Ectodermal cell (in vitro differentiated cells): ENCODE results near the gene SH2B3.
"Not testable (repeated sequence)": the region's sequence is repeated elsewhere in the genome, so short reads cannot be mapped to it uniquely, and the experiment has no call there.

Experiments used
- H3K27ac ChIP-seq: 2 replicates; pipeline ENCODE4 v1.7.0; 2013; ENCODE audit warnings: mild to moderate bottlenecking, low read depth, low read length; ENCODE audit not compliant: insufficient read depth, poor library complexity, severe bottlenecking
- H3K27me3 ChIP-seq: 2 replicates; pipeline ENCODE4 v1.7.0; 2013; ENCODE audit warnings: mild to moderate bottlenecking, low read length; ENCODE audit not compliant: insufficient read depth, control insufficient read depth, poor library complexity, severe bottlenecking
- H3K36me3 ChIP-seq: one replicate; pipeline ENCODE4 v1.7.0; 2013; ENCODE audit warnings: low read length; ENCODE audit not compliant: control insufficient read depth, insufficient read depth
- H3K4me1 ChIP-seq: one replicate; pipeline ENCODE4 v1.7.0; 2013; ENCODE audit warnings: low read length; ENCODE audit not compliant: control insufficient read depth, insufficient read depth
- H3K4me3 ChIP-seq: 2 replicates; pipeline ENCODE4 v1.7.0; 2013; ENCODE audit warnings: low read depth, low read length, control low read depth; ENCODE audit not compliant: insufficient read depth
- H3K9me3 ChIP-seq: 2 replicates; pipeline ENCODE4 v1.7.0; 2013; ENCODE audit warnings: mild to moderate bottlenecking, low read length, moderate library complexity; ENCODE audit not compliant: control insufficient read depth
- WGBS, 2 experiments: methylation state at CpG; one replicate each; pipeline ENCODE4 v1.1.7; 2013; ENCODE audit warnings: missing lambda C conversion rate in 2 of 2; 5-methylcytosine and 5-hydroxymethylcytosine counted together

The SH2B3 gene

GRCh38 chr12:111399741-111400404 is 5.8 kb upstream of the SH2B3 start:
- not testable (repeated sequence) for H3K36me3 ChIP-seq, H3K9me3 ChIP-seq, H3K4me3 ChIP-seq, H3K27ac ChIP-seq, H3K4me1 ChIP-seq
- WGBS, 2 experiments = 92% methylated on average over 9 of the region's 9 CpGs
- H3K27me3 ChIP-seq = peaks cover 13% of the 10 kb centered on the region

- H3K9me3 ChIP-seq = no peaks in the 10 kb centered on the region
- 92 to 94% methylated on average over 6 of the region's 6 CpGs for WGBS, 2 experiments
- no peak overlapping the region for H3K27ac ChIP-seq
- peaks cover 16% of the 10 kb centered on the region for H3K27me3 ChIP-seq
- H3K4me3 ChIP-seq = no peak overlapping the region
- no peaks in the 10 kb centered on the region for H3K36me3 ChIP-seq
- H3K4me1 ChIP-seq = peaks cover 6% of the 10 kb centered on the region
Measured at GRCh38 chr12:111401167-111401605, 4.5 kb upstream of the SH2B3 start.

- not testable (repeated sequence) for H3K9me3 ChIP-seq, H3K27ac ChIP-seq, H3K4me3 ChIP-seq, H3K36me3 ChIP-seq
- peaks cover 18% of the 10 kb centered on the region for H3K4me1 ChIP-seq
- H3K27me3 ChIP-seq = peaks cover 21% of the 10 kb centered on the region
- WGBS, 2 experiments = 88 to 90% methylated on average over 8 to 9 of the region's 9 CpGs
Measured at GRCh38 chr12:111402490-111402824, 3.3 kb upstream of the SH2B3 start.

- peaks cover 20% of the 10 kb centered on the region for H3K4me1 ChIP-seq
- no peak overlapping the region for H3K27ac ChIP-seq
- H3K4me3 ChIP-seq = peak overlapping the region; percentile 42
- H3K9me3 ChIP-seq = no peaks in the 10 kb centered on the region
- peaks cover 21% of the 10 kb centered on the region for H3K27me3 ChIP-seq
- WGBS, 2 experiments = 39 to 40% methylated on average over 20 to 21 of the region's 21 CpGs
- no peaks in the 10 kb centered on the region for H3K36me3 ChIP-seq
Measured at GRCh38 chr12:111404362-111405148, 1.2 kb upstream of the SH2B3 start.

GRCh38 chr12:111405149-111405858 is 419 bp upstream of the SH2B3 start:
- Histone ChIP-seq H3K36me3 (no peaks in the 10 kb centered on the region), H3K4me3 (peak overlapping the region; percentile 42), H3K27ac (no peak overlapping the region), H3K27me3 (peaks cover 21% of the 10 kb centered on the region), H3K9me3 (no peaks in the 10 kb centered on the region), H3K4me1 (peaks cover 27% of the 10 kb centered on the region)
- 1% methylated on average over 59 of the region's 59 CpGs for WGBS, 2 experiments

GRCh38 chr12:111406474-111407376 is 1.0 kb downstream of the SH2B3 start:
- 10 to 11% methylated on average over 32 to 33 of the region's 34 CpGs for WGBS, 2 experiments
- peaks cover 21% of the 10 kb centered on the region for H3K27me3 ChIP-seq
- no peaks in the 10 kb centered on the region for H3K36me3 ChIP-seq
- H3K27ac ChIP-seq = no peak overlapping the region
- no peaks in the 10 kb centered on the region for H3K9me3 ChIP-seq
- peaks cover 37% of the 10 kb centered on the region for H3K4me1 ChIP-seq
- H3K4me3 ChIP-seq = peak overlapping the region; percentile 75

GRCh38 chr12:111407377-111408115 is 1.8 kb downstream of the SH2B3 start:
- peak overlapping the region; percentile 75 for H3K4me3 ChIP-seq
- H3K27ac ChIP-seq = no peak overlapping the region
- H3K27me3 ChIP-seq = peaks cover 21% of the 10 kb centered on the region
- H3K36me3 ChIP-seq = no peaks in the 10 kb centered on the region
- peaks cover 45% of the 10 kb centered on the region for H3K4me1 ChIP-seq
- 53 to 61% methylated on average over 9 of the region's 9 CpGs for WGBS, 2 experiments
- H3K9me3 ChIP-seq = no peaks in the 10 kb centered on the region

- H3K4me3 ChIP-seq = no peak overlapping the region
- no peaks in the 10 kb centered on the region for H3K9me3 ChIP-seq
- H3K36me3 ChIP-seq = no peaks in the 10 kb centered on the region
- peaks cover 21% of the 10 kb centered on the region for H3K27me3 ChIP-seq
- WGBS, 2 experiments = 100% methylated on average over 1 of the region's 1 CpG; no CpG with 5 or more reads in 1 of the 2 experiments
- H3K27ac ChIP-seq = no peak overlapping the region
- H3K4me1 ChIP-seq = peaks cover 46% of the 10 kb centered on the region
Measured at GRCh38 chr12:111408116-111408440, 2.4 kb downstream of the SH2B3 start.

GRCh38 chr12:111408686-111409402 is 3.1 kb downstream of the SH2B3 start:
- no peaks in the 10 kb centered on the region for H3K36me3 ChIP-seq
- peaks cover 18% of the 10 kb centered on the region for H3K27me3 ChIP-seq
- no peak overlapping the region for H3K27ac ChIP-seq
- H3K4me3 ChIP-seq = no peak overlapping the region
- H3K9me3 ChIP-seq = no peaks in the 10 kb centered on the region
- 97% methylated on average over 4 of the region's 4 CpGs for WGBS, 2 experiments
- H3K4me1 ChIP-seq = peaks cover 46% of the 10 kb centered on the region
